Measurements from ENCODE around the gene MATN3. TPM values are rescaled to one million over a fixed set of nuclear protein-coding genes. Genes with fewer than 3 reads are reported as not detected.

MATN3 gene
- polyA plus RNA-seq, 4 donors = 0.25 to 1.0 TPM; not detected in 2

- H3K4me1 ChIP-seq (ENCODE audit: control insufficient read depth in 3 of 3, insufficient read depth in 2 of 3, low read depth in 1 of 3, low read length in 2 of 3) = peaks cover 0 to 8% (median 0%) of the 10 kb centered on the region in 3 donors
- FAIRE-seq = no peak
- H3K36me3 ChIP-seq (ENCODE audit: control insufficient read depth in 3 of 3, insufficient read depth in 2 of 3, low read depth in 1 of 3, low read length in 3 of 3) = no peaks in the 10 kb centered on the region
- no peak overlapping the region for H3K4me3 ChIP-seq (ENCODE audit: low read depth in 1 of 3, low read length in 3 of 3)
- H3K27ac ChIP-seq (ENCODE audit: low read depth in 1 of 3, low read length in 2 of 3) = no peak overlapping the region
- peaks cover 0 to 18% (median 3%) of the 10 kb centered on the region in 3 donors for H3K27me3 ChIP-seq (ENCODE audit: control insufficient read depth in 3 of 3, insufficient read depth in 3 of 3, low read length in 3 of 3)
- DNase-seq = peak; percentile 4 to 21
- peaks cover 0 to 17% of the 10 kb centered on the region in 2 donors for H3K9me3 ChIP-seq (ENCODE audit: control insufficient read depth in 2 of 2, insufficient read depth in 1 of 2, low read depth in 1 of 2, low read length in 1 of 2)
Observed at GRCh38 chr2:20016346-20016745, 3.9 kb upstream of the MATN3 start.

GRCh38 chr2:20015482-20016083 lies 3.1 kb upstream of the MATN3 start:
- FAIRE-seq (no peak), DNase-seq (peak; percentile 65 to 66)
- 8 to 13% (median 9%) methylated on average over 2 of the region's 2 CpGs for WGBS, 3 donors

GRCh38 chr2:20013126-20013849 lies 820 bp upstream of the MATN3 start:
- peaks cover 0 to 26% (median 9%) of the 10 kb centered on the region in 3 donors for H3K27me3 ChIP-seq (ENCODE audit: control insufficient read depth in 3 of 3, insufficient read depth in 3 of 3, low read length in 3 of 3)
- DNase-seq (no peak), FAIRE-seq (no peak)
- no peak overlapping the region for H3K27ac ChIP-seq (ENCODE audit: low read depth in 1 of 3, low read length in 2 of 3)
- H3K4me3 ChIP-seq (ENCODE audit: low read depth in 1 of 3, low read length in 3 of 3) = peak overlapping the region in 1 of 3 donors; percentile 38
- no peaks in the 10 kb centered on the region for H3K36me3 ChIP-seq (ENCODE audit: control insufficient read depth in 3 of 3, insufficient read depth in 2 of 3, low read depth in 1 of 3, low read length in 3 of 3)
- peaks cover 0 to 8% (median 0%) of the 10 kb centered on the region in 3 donors for H3K4me1 ChIP-seq (ENCODE audit: control insufficient read depth in 3 of 3, insufficient read depth in 2 of 3, low read depth in 1 of 3, low read length in 2 of 3)
- no peaks in the 10 kb centered on the region for H3K9me3 ChIP-seq (ENCODE audit: control insufficient read depth in 2 of 2, insufficient read depth in 1 of 2, low read depth in 1 of 2, low read length in 1 of 2)
- 56 to 68% (median 56%) methylated on average over 15 of the region's 15 CpGs for WGBS, 3 donors

More at GRCh38 chr2:20015482-20016083, 3.1 kb upstream of the MATN3 start:
- H3K27ac ChIP-seq (ENCODE audit: low read depth in 1 of 3, low read length in 2 of 3) = no peak overlapping the region
- peaks cover 0 to 8% (median 0%) of the 10 kb centered on the region in 3 donors for H3K4me1 ChIP-seq (ENCODE audit: control insufficient read depth in 3 of 3, insufficient read depth in 2 of 3, low read depth in 1 of 3, low read length in 2 of 3)
- no peaks in the 10 kb centered on the region for H3K36me3 ChIP-seq (ENCODE audit: control insufficient read depth in 3 of 3, insufficient read depth in 2 of 3, low read depth in 1 of 3, low read length in 3 of 3)
- H3K27me3 ChIP-seq (ENCODE audit: control insufficient read depth in 3 of 3, insufficient read depth in 3 of 3, low read length in 3 of 3) = peaks cover 0 to 24% (median 7%) of the 10 kb centered on the region in 3 donors
- no peak overlapping the region for H3K4me3 ChIP-seq (ENCODE audit: low read depth in 1 of 3, low read length in 3 of 3)
- H3K9me3 ChIP-seq (ENCODE audit: control insufficient read depth in 2 of 2, insufficient read depth in 1 of 2, low read depth in 1 of 2, low read length in 1 of 2) = peaks cover 0 to 9% of the 10 kb centered on the region in 2 donors

- H3K4me3 ChIP-seq (ENCODE audit: low read depth in 1 of 3, low read length in 3 of 3) = no peak overlapping the region
- H3K27ac ChIP-seq (ENCODE audit: low read depth in 1 of 3, low read length in 2 of 3) = no peak overlapping the region
- peaks cover 0 to 26% (median 9%) of the 10 kb centered on the region in 3 donors for H3K27me3 ChIP-seq (ENCODE audit: control insufficient read depth in 3 of 3, insufficient read depth in 3 of 3, low read length in 3 of 3)
- WGBS, 3 donors = 21 to 38% (median 21%) methylated on average over 4 of the region's 4 CpGs
- peaks cover 0 to 8% (median 0%) of the 10 kb centered on the region in 3 donors for H3K4me1 ChIP-seq (ENCODE audit: control insufficient read depth in 3 of 3, insufficient read depth in 2 of 3, low read depth in 1 of 3, low read length in 2 of 3)
- FAIRE-seq (no peak), DNase-seq (no peak)
- H3K36me3 ChIP-seq (ENCODE audit: control insufficient read depth in 3 of 3, insufficient read depth in 2 of 3, low read depth in 1 of 3, low read length in 3 of 3) = no peaks in the 10 kb centered on the region
- H3K9me3 ChIP-seq (ENCODE audit: control insufficient read depth in 2 of 2, insufficient read depth in 1 of 2, low read depth in 1 of 2, low read length in 1 of 2) = no peaks in the 10 kb centered on the region
Observed at GRCh38 chr2:20012032-20012281, 511 bp downstream of the MATN3 start.

- H3K36me3 ChIP-seq (ENCODE audit: control insufficient read depth in 3 of 3, insufficient read depth in 2 of 3, low read depth in 1 of 3, low read length in 3 of 3) = no peaks in the 10 kb centered on the region
- H3K27ac ChIP-seq (ENCODE audit: low read depth in 1 of 3, low read length in 2 of 3) = no peak overlapping the region
- FAIRE-seq = no peak
- no peaks in the 10 kb centered on the region for H3K9me3 ChIP-seq (ENCODE audit: control insufficient read depth in 2 of 2, insufficient read depth in 1 of 2, low read depth in 1 of 2, low read length in 1 of 2)
- peaks cover 0 to 8% (median 0%) of the 10 kb centered on the region in 3 donors for H3K4me1 ChIP-seq (ENCODE audit: control insufficient read depth in 3 of 3, insufficient read depth in 2 of 3, low read depth in 1 of 3, low read length in 2 of 3)
- no peak for DNase-seq
- H3K27me3 ChIP-seq (ENCODE audit: control insufficient read depth in 3 of 3, insufficient read depth in 3 of 3, low read length in 3 of 3) = peaks cover 0 to 26% (median 9%) of the 10 kb centered on the region in 3 donors
- no peak overlapping the region for H3K4me3 ChIP-seq (ENCODE audit: low read depth in 1 of 3, low read length in 3 of 3)
- WGBS, 3 donors = 72 to 83% (median 81%) methylated on average over 14 of the region's 14 CpGs
Observed at GRCh38 chr2:20011276-20012031, 1.0 kb downstream of the MATN3 start.

- Histone ChIP-seq H3K36me3 (ENCODE audit: control insufficient read depth in 3 of 3, insufficient read depth in 2 of 3, low read depth in 1 of 3, low read length in 3 of 3) (no peaks in the 10 kb centered on the region), H3K4me3 (ENCODE audit: low read depth in 1 of 3, low read length in 3 of 3) (no peak overlapping the region), H3K27ac (ENCODE audit: low read depth in 1 of 3, low read length in 2 of 3) (no peak overlapping the region), H3K9me3 (ENCODE audit: control insufficient read depth in 2 of 2, insufficient read depth in 1 of 2, low read depth in 1 of 2, low read length in 1 of 2) (no peaks in the 10 kb centered on the region), H3K27me3 (ENCODE audit: control insufficient read depth in 3 of 3, insufficient read depth in 3 of 3, low read length in 3 of 3) (peaks cover 0 to 26% (median 9%) of the 10 kb centered on the region in 3 donors), H3K4me1 (ENCODE audit: control insufficient read depth in 3 of 3, insufficient read depth in 2 of 3, low read depth in 1 of 3, low read length in 2 of 3) (peaks cover 0 to 6% (median 0%) of the 10 kb centered on the region in 3 donors)
- FAIRE-seq (no peak), DNase-seq (no peak)
- WGBS, 3 donors = 56 to 73% (median 66%) methylated on average over 5 of the region's 5 CpGs
Observed at GRCh38 chr2:20008703-20009102, 3.8 kb downstream of the MATN3 start.

GRCh38 chr2:20005891-20006470 lies 6.5 kb downstream of the MATN3 start:
- H3K4me1 ChIP-seq (ENCODE audit: control insufficient read depth in 3 of 3, insufficient read depth in 2 of 3, low read depth in 1 of 3, low read length in 2 of 3) = no peaks in the 10 kb centered on the region
- H3K9me3 ChIP-seq (ENCODE audit: control insufficient read depth in 2 of 2, insufficient read depth in 1 of 2, low read depth in 1 of 2, low read length in 1 of 2) = no peaks in the 10 kb centered on the region
- peaks cover 0 to 4% (median 2%) of the 10 kb centered on the region in 3 donors for H3K27me3 ChIP-seq (ENCODE audit: control insufficient read depth in 3 of 3, insufficient read depth in 3 of 3, low read length in 3 of 3)
- 86 to 93% (median 91%) methylated on average over 17 of the region's 17 CpGs for WGBS, 3 donors
- H3K4me3 ChIP-seq (ENCODE audit: low read depth in 1 of 3, low read length in 3 of 3) = no peak overlapping the region
- no peaks in the 10 kb centered on the region for H3K36me3 ChIP-seq (ENCODE audit: control insufficient read depth in 3 of 3, insufficient read depth in 2 of 3, low read depth in 1 of 3, low read length in 3 of 3)
- no peak overlapping the region for H3K27ac ChIP-seq (ENCODE audit: low read depth in 1 of 3, low read length in 2 of 3)
- DNase-seq (no peak), FAIRE-seq (no peak)

- WGBS, 3 donors = 87 to 95% (median 94%) methylated on average over 10 of the region's 10 CpGs
- peaks cover 0 to 2% (median 0%) of the 10 kb centered on the region in 3 donors for H3K27me3 ChIP-seq (ENCODE audit: control insufficient read depth in 3 of 3, insufficient read depth in 3 of 3, low read length in 3 of 3)
- H3K9me3 ChIP-seq (ENCODE audit: control insufficient read depth in 2 of 2, insufficient read depth in 1 of 2, low read depth in 1 of 2, low read length in 1 of 2) = no peaks in the 10 kb centered on the region
- H3K36me3 ChIP-seq (ENCODE audit: control insufficient read depth in 3 of 3, insufficient read depth in 2 of 3, low read depth in 1 of 3, low read length in 3 of 3) = no peaks in the 10 kb centered on the region
- H3K4me3 ChIP-seq (ENCODE audit: low read depth in 1 of 3, low read length in 3 of 3) = no peak overlapping the region
- H3K27ac ChIP-seq (ENCODE audit: low read depth in 1 of 3, low read length in 2 of 3) = no peak overlapping the region
- FAIRE-seq (no peak), DNase-seq (no peak)
- H3K4me1 ChIP-seq (ENCODE audit: control insufficient read depth in 3 of 3, insufficient read depth in 2 of 3, low read depth in 1 of 3, low read length in 2 of 3) = no peaks in the 10 kb centered on the region
Observed at GRCh38 chr2:20005067-20005627, 7.3 kb downstream of the MATN3 start.

All from small intestine (tissue), 7 donors.